NCI-H774 (cell line): ENCODE measurements around the gene SELENOP.
"Not testable (repeated sequence)": the region's sequence is repeated elsewhere in the genome, so short reads cannot be mapped to it uniquely, and the experiment has no call there.

Experiments used
- DNase-seq: peaks from one replicate; lab custom pipeline; 2025; lab: John Stamatoyannopoulos, UW

Gene SELENOP

GRCh38 chr5:42826757-42827515, 15.2 kb upstream of the SELENOP start:
- DNase-seq, result no peak

- DNase-seq, result no peak
Observed at GRCh38 chr5:42825422-42826148, 13.9 kb upstream of the SELENOP start.

GRCh38 chr5:42824347-42824976, 12.8 kb upstream of the SELENOP start:
- DNase-seq, result no peak

GRCh38 chr5:42822548-42822947, 10.9 kb upstream of the SELENOP start:
- no peak for DNase-seq

- no peak for DNase-seq
Observed at GRCh38 chr5:42819745-42820144, 8.1 kb upstream of the SELENOP start.

- not testable (repeated sequence) for DNase-seq
Observed at GRCh38 chr5:42816546-42816945, 4.9 kb upstream of the SELENOP start.

- DNase-seq, result no peak
Observed at GRCh38 chr5:42813533-42813932, 1.8 kb upstream of the SELENOP start.

- DNase-seq, result no peak
Observed at GRCh38 chr5:42812620-42813019, 928 bp upstream of the SELENOP start.

GRCh38 chr5:42810834-42811590, 680 bp downstream of the SELENOP start:
- DNase-seq, result no peak

- DNase-seq, result no peak
Observed at GRCh38 chr5:42808888-42809611, 2.6 kb downstream of the SELENOP start.

GRCh38 chr5:42807722-42808447, 3.8 kb downstream of the SELENOP start:
- no peak for DNase-seq

- no peak for DNase-seq
Observed at GRCh38 chr5:42806701-42807262, 4.9 kb downstream of the SELENOP start.

- no peak for DNase-seq
Observed at GRCh38 chr5:42806004-42806700, 5.5 kb downstream of the SELENOP start.

GRCh38 chr5:42804717-42805339, 6.9 kb downstream of the SELENOP start:
- DNase-seq, result no peak

- no peak for DNase-seq
Observed at GRCh38 chr5:42801516-42802166, 10.1 kb downstream of the SELENOP start.

GRCh38 chr5:42800748-42801330, 10.9 kb downstream of the SELENOP start:
- DNase-seq, result no peak

- no peak for DNase-seq
Observed at GRCh38 chr5:42799668-42800114, 12.0 kb downstream of the SELENOP start.

GRCh38 chr5:42799241-42799608, 12.5 kb downstream of the SELENOP start:
- no peak for DNase-seq
